Hypothalamus (tissue), 51 donors: ENCODE measurements around the gene KREMEN2.
"Not testable (repeated sequence)": the region's sequence is repeated elsewhere in the genome, so short reads cannot be mapped to it uniquely, and the experiment has no call there.

Source experiments
- DNase-seq, 51 donors: peaks; one replicate each; lab custom pipeline; 2025; lab: John Stamatoyannopoulos, UW

KREMEN2 gene

GRCh38 chr16:2963723-2964474, at the start of gene KREMEN2:
TSS of gene KREMEN2 (plus strand) at chr16:2964275. CDS start at chr16:2964521, 246 bp downstream.
- DNase-seq, result no peak

GRCh38 chr16:2915196-2915929, 48.7 kb upstream of the KREMEN2 start:
- DNase-seq, result no peak

GRCh38 chr16:2919511-2920255, 44.4 kb upstream of the KREMEN2 start:
- DNase-seq, result peak in 37 of 51 donors; percentile 3 to 69 (median 30)

- no peak for DNase-seq
Observed at GRCh38 chr16:2923481-2923880, 40.6 kb upstream of the KREMEN2 start.

GRCh38 chr16:2924901-2925755, 38.9 kb upstream of the KREMEN2 start:
- peak in 5 of 51 donors; percentile 10 to 17 (median 15) for DNase-seq

- DNase-seq, result no peak
Observed at GRCh38 chr16:2925951-2926649, 38.0 kb upstream of the KREMEN2 start.

GRCh38 chr16:2926650-2926999, 37.5 kb upstream of the KREMEN2 start:
- DNase-seq, result no peak

- DNase-seq, result peak in 50 of 51 donors; percentile 5 to 87 (median 61)
Observed at GRCh38 chr16:2927010-2927646, 36.9 kb upstream of the KREMEN2 start.

GRCh38 chr16:2928151-2928550, 35.9 kb upstream of the KREMEN2 start:
- DNase-seq, result not testable (repeated sequence)

- no peak for DNase-seq
Observed at GRCh38 chr16:2928796-2929195, 35.3 kb upstream of the KREMEN2 start.

- DNase-seq, result no peak
Observed at GRCh38 chr16:2929693-2930092, 34.4 kb upstream of the KREMEN2 start.

- no peak for DNase-seq
Observed at GRCh38 chr16:2930236-2930635, 33.8 kb upstream of the KREMEN2 start.

- not testable (repeated sequence) for DNase-seq
Observed at GRCh38 chr16:2931231-2931914, 32.7 kb upstream of the KREMEN2 start.

- DNase-seq, result no peak
Observed at GRCh38 chr16:2933136-2933535, 30.9 kb upstream of the KREMEN2 start.

- DNase-seq, result no peak
Observed at GRCh38 chr16:2933701-2934100, 30.4 kb upstream of the KREMEN2 start.

GRCh38 chr16:2934450-2934849, 29.6 kb upstream of the KREMEN2 start:
- no peak for DNase-seq

GRCh38 chr16:2936436-2937011, 27.6 kb upstream of the KREMEN2 start:
- no peak for DNase-seq

GRCh38 chr16:2937170-2937569, 26.9 kb upstream of the KREMEN2 start:
- DNase-seq, result no peak
